Mammary epithelial cell (primary cell): Measurements from ENCODE around the gene OTOF.

Source experiments
- EZH2 ChIP-seq: IDR thresholded peaks from 2 replicates; pipeline ENCODE4 v1.6.1; 2012; ENCODE audit warnings: low read length, inconsistent platforms, borderline replicate concordance
- TF ChIP-seq, protein P1 (sequence below), 2 donors: IDR thresholded peaks in 1 of 2; conservative IDR thresholded peaks in 1 of 2; 2 replicates each; pipeline ENCODE4 v1.5.1; 2011 to 2012; ENCODE audit warnings: inconsistent platforms in 2 of 2, low read length in 2 of 2, mild to moderate bottlenecking in 2 of 2, control low read depth in 1 of 2, low read depth in 1 of 2; ENCODE audit not compliant: insufficient read depth in 1 of 2; ENCODE audit errors: extremely low read depth in 1 of 2

- TF ChIP-seq, protein P1, sequence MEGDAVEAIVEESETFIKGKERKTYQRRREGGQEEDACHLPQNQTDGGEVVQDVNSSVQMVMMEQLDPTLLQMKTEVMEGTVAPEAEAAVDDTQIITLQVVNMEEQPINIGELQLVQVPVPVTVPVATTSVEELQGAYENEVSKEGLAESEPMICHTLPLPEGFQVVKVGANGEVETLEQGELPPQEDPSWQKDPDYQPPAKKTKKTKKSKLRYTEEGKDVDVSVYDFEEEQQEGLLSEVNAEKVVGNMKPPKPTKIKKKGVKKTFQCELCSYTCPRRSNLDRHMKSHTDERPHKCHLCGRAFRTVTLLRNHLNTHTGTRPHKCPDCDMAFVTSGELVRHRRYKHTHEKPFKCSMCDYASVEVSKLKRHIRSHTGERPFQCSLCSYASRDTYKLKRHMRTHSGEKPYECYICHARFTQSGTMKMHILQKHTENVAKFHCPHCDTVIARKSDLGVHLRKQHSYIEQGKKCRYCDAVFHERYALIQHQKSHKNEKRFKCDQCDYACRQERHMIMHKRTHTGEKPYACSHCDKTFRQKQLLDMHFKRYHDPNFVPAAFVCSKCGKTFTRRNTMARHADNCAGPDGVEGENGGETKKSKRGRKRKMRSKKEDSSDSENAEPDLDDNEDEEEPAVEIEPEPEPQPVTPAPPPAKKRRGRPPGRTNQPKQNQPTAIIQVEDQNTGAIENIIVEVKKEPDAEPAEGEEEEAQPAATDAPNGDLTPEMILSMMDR (conservative IDR thresholded peaks at IDR 0.05 in 1 of 2, IDR thresholded peaks at IDR 0.05 in 1 of 2; ENCODE audit: extremely low read depth in 1 of 2, insufficient read depth in 1 of 2, low read depth in 1 of 2, low read length in 2 of 2): no peak
- no peak for TF ChIP-seq EZH2
Measured at GRCh38 chr2:26478366-26478765, 442 bp upstream of the OTOF start.
